Thyroid gland (tissue), 4 donors: ENCODE measurements around the gene CACTIN.

ENCODE experiments used
- POLR2A ChIP-seq, 2 donors: fragments of 450-650 bp; IDR thresholded peaks; one replicate each; pipeline ENCODE4 v1.6.1; 2017; ENCODE audit warnings: antibody characterized with exemption in 2 of 2, mild to moderate bottlenecking in 2 of 2, moderate library complexity in 1 of 2
- TF ChIP-seq, protein P1 (sequence below), 6 experiments: fragments of 200-600 bp in 3 of 6; fragments of 450-650 bp in 3 of 6; sonication (generic) in 3 of 6; IDR thresholded peaks; one replicate each; pipeline ENCODE4 v1.5.1; 2016 to 2019; ENCODE audit warnings: antibody characterized with exemption in 6 of 6, mild to moderate bottlenecking in 2 of 6, inconsistent platforms in 1 of 6, moderate library complexity in 1 of 6

DNA sequence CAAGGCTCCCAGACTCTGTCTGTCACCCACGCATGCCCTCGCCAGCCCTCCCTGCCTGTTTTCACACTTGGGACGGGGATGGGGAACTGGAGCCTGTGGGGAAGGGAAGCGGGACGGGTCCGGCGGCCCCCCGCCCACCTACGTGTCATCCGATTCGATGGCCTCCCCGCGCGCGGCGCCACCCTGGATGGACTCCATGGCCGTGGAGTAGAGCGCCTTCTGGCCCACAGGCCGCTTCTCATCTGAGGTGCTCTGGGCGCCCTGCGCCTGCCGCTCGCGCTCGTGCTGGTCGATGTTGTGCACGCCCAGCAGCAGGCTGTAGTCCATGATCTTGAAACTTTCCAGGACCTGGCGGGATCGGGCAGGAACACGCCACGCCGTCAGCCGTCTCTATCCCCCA is 25.1 kb upstream of the CACTIN start:
- TF ChIP-seq, protein P1, sequence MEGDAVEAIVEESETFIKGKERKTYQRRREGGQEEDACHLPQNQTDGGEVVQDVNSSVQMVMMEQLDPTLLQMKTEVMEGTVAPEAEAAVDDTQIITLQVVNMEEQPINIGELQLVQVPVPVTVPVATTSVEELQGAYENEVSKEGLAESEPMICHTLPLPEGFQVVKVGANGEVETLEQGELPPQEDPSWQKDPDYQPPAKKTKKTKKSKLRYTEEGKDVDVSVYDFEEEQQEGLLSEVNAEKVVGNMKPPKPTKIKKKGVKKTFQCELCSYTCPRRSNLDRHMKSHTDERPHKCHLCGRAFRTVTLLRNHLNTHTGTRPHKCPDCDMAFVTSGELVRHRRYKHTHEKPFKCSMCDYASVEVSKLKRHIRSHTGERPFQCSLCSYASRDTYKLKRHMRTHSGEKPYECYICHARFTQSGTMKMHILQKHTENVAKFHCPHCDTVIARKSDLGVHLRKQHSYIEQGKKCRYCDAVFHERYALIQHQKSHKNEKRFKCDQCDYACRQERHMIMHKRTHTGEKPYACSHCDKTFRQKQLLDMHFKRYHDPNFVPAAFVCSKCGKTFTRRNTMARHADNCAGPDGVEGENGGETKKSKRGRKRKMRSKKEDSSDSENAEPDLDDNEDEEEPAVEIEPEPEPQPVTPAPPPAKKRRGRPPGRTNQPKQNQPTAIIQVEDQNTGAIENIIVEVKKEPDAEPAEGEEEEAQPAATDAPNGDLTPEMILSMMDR (IDR thresholded peaks at IDR 0.05), result no peak
- no peak for TF ChIP-seq POLR2A (IDR thresholded peaks at IDR 0.05)
